H1 (cell line): ENCODE data around the gene PGF. TPM values are rescaled to one million over a fixed set of nuclear protein-coding genes. Genes with fewer than 3 reads are reported as not detected.

Source experiments
- CHD2 ChIP-seq: IDR thresholded peaks from 2 replicates; pipeline ENCODE4 v1.6.1; 2012; ENCODE audit warnings: low read length, improper control_type of control experiment
- CHD7 ChIP-seq: fragments of 300-600 bp; sonication (generic); IDR thresholded peaks from 2 replicates; pipeline ENCODE4 v1.7.1; 2012; ENCODE audit warnings: low read length, moderate library complexity, mild to moderate bottlenecking, inconsistent platforms; ENCODE audit not compliant: insufficient replicate concordance
- E2F6 ChIP-seq: IDR thresholded peaks from 2 replicates; pipeline ENCODE4 v1.6.1; 2012; ENCODE audit warnings: inconsistent platforms
- RBBP5 ChIP-seq: IDR thresholded peaks from 2 replicates; pipeline ENCODE4 v1.7.1; 2012; ENCODE audit warnings: low read depth, mild to moderate bottlenecking, inconsistent platforms, low read length, moderate library complexity, borderline replicate concordance
- RNF2 ChIP-seq: fragments of 200-900, 300-1000 bp; sonication (generic); IDR thresholded peaks from 2 replicates; pipeline ENCODE4 v1.7.1; 2016; ENCODE audit warnings: borderline replicate concordance, low read depth, mild to moderate bottlenecking, antibody characterized with exemption, low read length; ENCODE audit not compliant: poor library complexity, severe bottlenecking; ENCODE audit errors: missing control alignments
- SRF ChIP-seq: IDR thresholded peaks from 2 replicates; pipeline ENCODE4 v1.6.1; 2011; ENCODE audit warnings: mild to moderate bottlenecking, low read depth, low read length, moderate library complexity
- TBP ChIP-seq: IDR thresholded peaks from 2 replicates; pipeline ENCODE4 v1.6.1; 2011; ENCODE audit warnings: low read depth, low read length, improper control_type of control experiment
- ZNF274 ChIP-seq: IDR thresholded peaks from 2 replicates; pipeline ENCODE4 v1.7.0; 2012; ENCODE audit warnings: low read length, borderline replicate concordance; ENCODE audit errors: extremely low read depth
- polyA plus RNA-seq, 7 experiments: library from polyadenylated mRNA; depleted of rRNA in 3 of 7; stranded (reverse) in 5 of 7; unstranded in 2 of 7; fragments of >200 nt in 5 of 7; fragments of 200-250 nt in 2 of 7; gene quantifications; 1 replicate in 5 of 7; 2 replicates in 1 of 7; 4 replicates in 1 of 7; pipeline versions ENCODE4 v1.2.1 to v1.2.3, GENCODE V29; 2011 to 2013; ENCODE audit warnings: missing spikeins in 2 of 7, mixed read lengths in 2 of 7
- total RNA-seq: library from RNA; stranded (reverse); fragmentation: NEBNext Ultra II Directional; extraction: Animal tissue kit (Norgen Biotek cat#: 25700); gene quantifications from 2 replicates; pipeline ENCODE4 v1.2.1, GENCODE V29; 2021

PGF gene
- total and polyA plus RNA-seq, 2 of the 8 experiments (the other 6 are each of a cell fraction or from before 2014, with no cell fraction given) = 2.1 to 4.1 TPM

GRCh38 chr14:75003250-75004027 is 48.0 kb upstream of the PGF start (continued):
- TF ChIP-seq TBP (no peak), RBBP5 (no peak), CHD2 (no peak), RNF2 (no peak), ZNF274 (no peak), E2F6 (no peak), CHD7 (no peak), SRF (no peak)
